Measurements from ENCODE around the gene TBXAS1.

The TBXAS1 gene

DNA sequence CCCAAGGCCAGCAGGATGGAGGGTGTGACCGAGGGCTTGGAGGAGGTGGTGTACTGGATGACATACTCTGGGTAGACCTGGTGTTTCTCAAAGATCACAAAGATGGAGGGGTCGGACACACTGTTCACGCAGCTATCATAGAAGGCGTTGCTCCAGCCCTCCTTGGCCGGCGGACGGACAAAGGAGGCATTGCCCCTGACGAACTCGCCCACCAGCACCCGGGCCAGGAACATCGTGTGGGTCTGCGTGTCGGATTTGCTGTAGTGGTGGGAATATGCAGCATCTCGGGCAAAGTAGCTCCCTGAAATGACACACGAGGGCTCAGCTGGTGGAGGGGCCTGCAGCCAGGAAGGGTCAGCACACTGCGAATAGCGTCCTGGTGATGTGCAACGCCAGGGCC is 195.5 kb downstream of the TBXAS1 start:
- no peak for DNase-seq (ENCODE audit: low spot score)

DNA sequence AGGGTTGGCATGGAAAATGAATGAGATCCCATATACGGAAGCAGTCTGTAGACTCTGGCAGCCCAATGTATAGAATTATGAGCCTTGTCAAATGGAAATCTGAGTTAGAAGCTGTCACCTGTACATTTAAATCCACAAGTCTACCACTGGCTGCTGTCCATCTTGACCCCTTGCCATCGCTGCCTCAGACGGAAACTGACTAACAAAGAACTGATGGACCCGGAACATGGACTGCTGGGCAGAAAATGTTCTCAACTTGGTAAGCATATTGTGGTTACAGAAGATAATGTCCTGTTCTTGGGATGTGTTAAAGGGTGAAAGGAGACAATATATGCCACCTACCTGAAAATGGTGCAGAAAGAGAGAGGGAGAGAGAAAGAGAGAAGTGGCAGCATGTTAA is 196.2 kb downstream of the TBXAS1 start:
- no peak for DNase-seq (ENCODE audit: low spot score)

DNA sequence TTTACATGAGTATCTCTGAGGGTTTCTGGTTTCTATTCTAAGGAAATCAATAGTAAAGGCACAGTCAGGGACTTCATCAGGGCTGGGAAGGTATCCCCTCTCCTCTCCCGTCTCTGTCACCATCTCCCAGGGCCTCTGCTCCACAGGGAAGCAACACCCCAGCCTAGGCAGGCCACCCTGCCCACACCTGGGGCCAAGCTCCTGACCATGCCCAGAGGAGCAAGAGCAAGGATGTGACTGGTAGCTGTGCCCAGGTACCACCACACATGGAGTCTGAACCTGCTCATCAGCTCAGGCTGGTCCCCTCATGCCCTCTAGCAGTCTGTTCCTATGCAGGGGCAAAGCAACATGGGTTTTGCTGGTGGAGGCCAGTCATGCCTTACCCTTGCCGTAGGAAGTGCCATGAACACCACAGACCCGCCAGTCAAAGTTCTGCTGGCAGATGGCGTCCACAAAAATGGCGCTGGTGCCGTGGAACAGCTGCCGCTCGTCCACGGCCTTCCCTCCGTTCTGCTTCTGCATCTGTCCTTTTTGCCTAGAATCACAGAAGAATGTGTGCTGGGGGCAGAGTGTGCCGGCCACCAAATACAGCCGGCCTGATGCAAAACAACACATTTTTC is 196.9 kb downstream of the TBXAS1 start:
- DNase-seq (ENCODE audit: low spot score) = no peak

- DNase-seq (ENCODE audit: low spot score) = no peak
Observed at GRCh38 chr7:140026935-140027334, 197.9 kb downstream of the TBXAS1 start.

DNA sequence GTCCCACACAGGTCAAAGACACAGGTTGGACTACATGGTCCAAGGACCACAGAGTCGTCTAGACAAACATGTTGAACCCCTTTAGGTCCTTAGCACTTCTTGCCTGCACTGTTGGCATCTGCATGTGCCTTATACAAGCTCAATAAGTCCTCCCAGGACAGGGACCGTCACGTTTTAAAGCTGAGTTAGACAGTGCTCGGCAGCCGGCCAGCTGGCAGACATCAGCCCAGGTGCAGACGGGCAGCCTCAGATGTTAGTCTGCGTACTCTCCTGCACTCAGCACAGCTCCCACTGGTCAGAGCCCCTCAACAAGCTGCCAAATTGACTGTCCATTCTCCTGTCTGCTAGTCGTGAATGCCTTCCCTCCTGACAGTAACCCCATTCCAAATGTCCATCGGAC is 198.8 kb downstream of the TBXAS1 start:
- DNase-seq (ENCODE audit: low spot score) = no peak

DNA sequence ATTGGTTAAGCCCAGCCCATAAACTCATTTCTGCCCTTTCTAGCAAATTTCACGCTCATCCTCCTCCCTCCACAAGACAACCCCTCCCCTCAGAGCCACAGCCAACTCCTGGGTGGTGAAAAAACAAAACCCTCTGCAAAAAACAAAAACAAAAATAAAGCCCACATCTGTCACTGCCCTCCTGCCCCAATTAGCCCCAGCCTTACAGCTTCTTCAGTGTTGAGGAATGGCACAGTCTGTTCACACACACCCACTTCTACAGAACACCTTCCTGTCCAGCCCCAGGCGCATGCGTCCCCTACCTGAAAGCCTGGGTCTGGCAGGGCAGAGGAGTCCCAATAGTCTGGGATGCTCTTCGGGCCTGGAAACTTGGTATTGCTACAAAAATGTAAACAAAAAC is 199.2 kb downstream of the TBXAS1 start:
- no peak for DNase-seq (ENCODE audit: low spot score)

GRCh38 chr7:140029072-140029471 is 200.0 kb downstream of the TBXAS1 start:
- no peak for DNase-seq (ENCODE audit: low spot score)

- DNase-seq (ENCODE audit: low spot score) = no peak
Observed at GRCh38 chr7:140031364-140031763, 202.3 kb downstream of the TBXAS1 start.

DNA sequence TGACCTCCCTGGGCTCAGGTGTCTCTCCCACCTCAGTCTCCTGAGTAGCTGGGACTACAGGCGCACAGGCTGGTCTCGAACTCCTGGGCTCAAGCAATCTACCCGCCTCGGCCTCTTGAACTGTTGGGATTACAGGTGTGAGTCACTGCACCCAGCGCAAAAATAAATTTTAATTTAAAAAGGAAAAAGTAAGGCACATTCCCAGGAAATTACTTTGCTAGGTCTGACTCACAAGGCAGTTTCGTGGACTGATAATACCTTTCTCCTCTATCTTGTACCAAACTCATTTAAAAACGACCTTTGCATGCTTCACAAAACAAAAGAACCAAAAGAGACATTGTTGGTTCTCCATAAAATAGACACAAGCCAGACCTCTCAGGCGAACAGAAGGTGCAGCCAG is 204.0 kb downstream of the TBXAS1 start:
- DNase-seq (ENCODE audit: low spot score) = no peak

GRCh38 chr7:140033779-140034363 is 204.8 kb downstream of the TBXAS1 start:
- DNase-seq (ENCODE audit: low spot score) = no peak

DNA sequence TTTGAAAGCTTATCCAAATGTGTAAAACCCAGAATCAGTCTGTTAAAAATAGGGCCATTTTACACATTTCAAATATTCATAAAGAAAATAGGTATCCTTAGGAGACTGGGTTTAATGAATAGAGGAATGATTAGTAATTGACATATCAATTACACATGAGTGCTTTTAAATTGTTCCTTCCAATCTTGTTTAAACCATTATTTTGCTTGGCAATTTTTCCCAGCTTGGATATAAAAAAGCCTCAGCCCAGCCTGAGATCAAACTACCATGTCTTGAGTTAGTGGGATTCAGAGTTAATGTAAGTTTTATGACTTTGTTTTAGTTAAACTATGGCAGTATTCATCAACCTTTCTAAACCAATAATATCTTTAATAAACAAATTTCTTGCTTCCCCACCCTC is 205.4 kb downstream of the TBXAS1 start:
- no peak for DNase-seq (ENCODE audit: low spot score)

DNA sequence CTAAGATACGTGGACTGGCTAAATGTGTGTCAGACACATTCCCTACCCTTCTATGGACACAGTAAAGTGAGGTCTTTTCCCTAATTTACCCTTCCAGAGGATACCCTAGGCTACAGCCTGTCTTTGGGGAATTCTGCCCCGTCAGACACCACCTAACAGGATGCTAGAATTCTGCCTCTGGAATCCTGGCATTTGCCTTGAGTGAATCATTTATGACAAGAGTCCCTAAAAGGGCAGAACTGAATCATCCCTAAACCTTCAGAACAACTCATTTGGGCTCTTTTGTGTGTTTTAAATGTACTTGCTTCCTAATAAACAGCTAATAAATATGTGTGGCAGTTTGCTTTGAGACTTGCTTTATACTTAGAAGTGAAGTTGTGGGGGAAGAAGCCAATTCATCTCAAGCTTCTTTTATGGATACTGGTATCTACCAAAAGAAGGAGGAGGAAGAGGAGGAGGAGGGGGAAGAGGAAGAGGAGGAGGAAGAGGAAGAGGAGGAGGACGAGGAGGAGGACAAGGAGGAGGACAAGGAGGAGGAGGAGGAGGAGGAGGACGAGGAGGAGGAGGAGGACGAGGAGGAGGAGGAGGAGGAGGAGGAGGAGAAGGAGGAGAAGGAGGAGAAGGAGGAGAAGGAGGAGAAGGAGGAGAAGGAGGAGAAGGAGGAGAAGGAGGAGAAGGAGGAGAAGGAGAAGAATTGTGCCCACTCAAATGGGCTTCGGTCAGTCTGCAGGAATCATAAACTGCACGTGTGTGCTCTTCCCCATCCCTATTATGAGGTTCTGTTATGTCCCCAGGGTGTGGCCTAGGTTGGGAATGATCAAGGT is 206.5 kb downstream of the TBXAS1 start:
- DNase-seq (ENCODE audit: low spot score) = no peak

DNA sequence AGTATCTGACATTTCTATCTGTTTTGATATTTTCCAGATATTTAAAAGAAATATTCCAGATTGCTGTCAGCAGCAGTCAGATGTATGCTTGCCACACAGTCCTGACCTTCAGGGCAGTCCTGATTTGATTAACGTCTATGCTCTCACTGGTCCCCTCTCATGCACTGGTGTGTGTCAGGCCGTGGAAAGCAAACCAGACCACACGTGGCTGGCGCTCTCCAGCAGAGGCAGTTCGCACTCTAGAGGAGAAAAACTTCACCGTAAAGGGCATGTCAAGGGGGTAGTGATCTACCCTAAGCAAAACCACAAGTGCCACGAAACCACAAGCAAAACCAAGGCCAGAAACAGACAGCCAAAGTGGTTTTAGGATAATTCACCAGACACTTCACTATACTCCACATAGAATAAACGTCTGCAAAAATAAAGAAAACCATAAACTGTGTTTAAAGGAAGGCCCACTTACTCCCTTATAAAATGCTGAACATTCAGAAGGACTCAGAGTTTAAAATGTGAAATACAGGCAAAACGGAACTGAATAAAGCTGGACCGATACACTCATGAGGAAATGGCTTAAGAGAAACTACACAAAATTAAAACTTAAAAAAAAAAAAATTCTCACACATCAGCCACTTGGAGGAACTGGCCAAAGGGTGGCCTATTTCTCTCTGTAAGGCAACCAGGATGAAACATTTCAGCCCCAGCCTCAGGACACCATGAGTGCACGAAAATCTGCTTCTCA is 207.3 kb downstream of the TBXAS1 start:
- no peak for DNase-seq (ENCODE audit: low spot score)

DNA sequence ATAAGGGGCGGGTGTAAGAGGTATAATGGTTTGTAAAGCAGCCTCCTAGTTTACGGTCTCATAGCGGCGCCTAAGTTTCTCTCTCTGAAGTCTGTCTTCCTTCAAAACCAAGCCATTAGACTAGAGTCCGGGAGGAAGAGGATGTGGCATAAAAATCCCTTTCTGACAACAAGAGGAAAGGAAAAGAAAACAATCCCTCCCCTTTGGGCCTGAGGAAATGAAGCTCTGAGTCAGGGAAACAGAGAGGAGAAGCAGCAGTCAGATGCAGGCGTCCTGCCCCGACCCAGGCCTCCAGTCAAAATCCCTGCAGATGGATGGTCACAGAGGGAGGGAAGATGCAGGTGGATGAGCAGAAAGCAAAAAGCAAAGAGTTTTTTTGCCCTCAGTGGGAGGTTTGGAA is 210.0 kb downstream of the TBXAS1 start:
- no peak for DNase-seq (ENCODE audit: low spot score)

DNA sequence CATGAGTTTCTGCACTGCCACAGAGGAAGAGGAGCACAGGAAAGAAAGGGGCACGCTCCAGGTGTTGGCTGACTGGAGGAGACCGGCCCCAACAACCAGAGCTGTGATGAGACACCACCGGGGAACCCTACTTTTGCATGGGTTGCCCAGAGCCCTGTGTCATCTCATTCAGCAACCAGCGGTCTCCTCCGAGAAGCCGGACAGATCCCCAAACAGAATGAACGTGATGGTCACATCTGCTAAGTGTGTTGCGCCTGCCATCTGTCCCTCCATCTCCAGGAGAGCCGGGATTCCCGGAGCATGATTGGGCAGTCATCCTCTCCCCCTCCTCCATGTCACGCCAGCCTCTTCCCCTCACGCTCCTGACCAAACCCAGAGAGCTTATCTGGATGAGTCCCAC is 210.8 kb downstream of the TBXAS1 start:
- DNase-seq (ENCODE audit: low spot score) = no peak

- DNase-seq (ENCODE audit: low spot score) = no peak
Observed at GRCh38 chr7:140041659-140042385, 212.8 kb downstream of the TBXAS1 start.

GRCh38 chr7:140042386-140042670 is 213.3 kb downstream of the TBXAS1 start:
- DNase-seq (ENCODE audit: low spot score) = no peak

- DNase-seq (ENCODE audit: low spot score) = no peak
Observed at GRCh38 chr7:140044251-140044650, 215.2 kb downstream of the TBXAS1 start.

- no peak for DNase-seq (ENCODE audit: low spot score)
Observed at GRCh38 chr7:140045697-140046096, 216.6 kb downstream of the TBXAS1 start.

DNA sequence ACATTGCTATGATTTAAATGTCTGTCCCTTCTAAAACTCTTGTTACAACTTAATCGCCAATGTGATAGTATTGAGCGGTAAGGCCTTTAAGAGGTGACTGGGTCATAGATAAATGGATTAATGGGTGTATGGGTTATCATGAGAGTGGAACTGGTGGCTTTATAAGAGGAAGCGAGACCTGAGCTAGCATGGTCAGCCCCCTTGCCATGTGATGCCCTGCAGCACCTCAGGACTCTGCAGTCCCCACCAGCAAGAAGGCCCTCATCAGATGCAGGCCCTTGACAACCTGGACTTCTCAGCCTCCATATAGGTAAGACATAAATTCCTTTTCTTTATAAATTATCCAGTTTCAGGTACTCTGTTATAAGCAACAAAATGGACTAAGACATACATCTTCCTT is 218.1 kb downstream of the TBXAS1 start:
- no peak for DNase-seq (ENCODE audit: low spot score)

- DNase-seq (ENCODE audit: low spot score) = no peak
Observed at GRCh38 chr7:140048138-140048537, 219.1 kb downstream of the TBXAS1 start.

GRCh38 chr7:140048989-140049338 is 219.9 kb downstream of the TBXAS1 start:
- no peak for DNase-seq (ENCODE audit: low spot score)

Measured in iPS-NIHi11 (cell line).